Measurements from ENCODE around the gene USP3. TPM values are rescaled to one million over a fixed set of nuclear protein-coding genes. Genes with fewer than 3 reads are reported as not detected.

The USP3 gene
- total and polyA plus RNA-seq, 4 donors = 8.5 to 25.4 (median 14.8) TPM

GRCh38 chr15:63602595-63602994 is 98.2 kb downstream of the USP3 start (continued):
- TF ChIP-seq, protein P1, sequence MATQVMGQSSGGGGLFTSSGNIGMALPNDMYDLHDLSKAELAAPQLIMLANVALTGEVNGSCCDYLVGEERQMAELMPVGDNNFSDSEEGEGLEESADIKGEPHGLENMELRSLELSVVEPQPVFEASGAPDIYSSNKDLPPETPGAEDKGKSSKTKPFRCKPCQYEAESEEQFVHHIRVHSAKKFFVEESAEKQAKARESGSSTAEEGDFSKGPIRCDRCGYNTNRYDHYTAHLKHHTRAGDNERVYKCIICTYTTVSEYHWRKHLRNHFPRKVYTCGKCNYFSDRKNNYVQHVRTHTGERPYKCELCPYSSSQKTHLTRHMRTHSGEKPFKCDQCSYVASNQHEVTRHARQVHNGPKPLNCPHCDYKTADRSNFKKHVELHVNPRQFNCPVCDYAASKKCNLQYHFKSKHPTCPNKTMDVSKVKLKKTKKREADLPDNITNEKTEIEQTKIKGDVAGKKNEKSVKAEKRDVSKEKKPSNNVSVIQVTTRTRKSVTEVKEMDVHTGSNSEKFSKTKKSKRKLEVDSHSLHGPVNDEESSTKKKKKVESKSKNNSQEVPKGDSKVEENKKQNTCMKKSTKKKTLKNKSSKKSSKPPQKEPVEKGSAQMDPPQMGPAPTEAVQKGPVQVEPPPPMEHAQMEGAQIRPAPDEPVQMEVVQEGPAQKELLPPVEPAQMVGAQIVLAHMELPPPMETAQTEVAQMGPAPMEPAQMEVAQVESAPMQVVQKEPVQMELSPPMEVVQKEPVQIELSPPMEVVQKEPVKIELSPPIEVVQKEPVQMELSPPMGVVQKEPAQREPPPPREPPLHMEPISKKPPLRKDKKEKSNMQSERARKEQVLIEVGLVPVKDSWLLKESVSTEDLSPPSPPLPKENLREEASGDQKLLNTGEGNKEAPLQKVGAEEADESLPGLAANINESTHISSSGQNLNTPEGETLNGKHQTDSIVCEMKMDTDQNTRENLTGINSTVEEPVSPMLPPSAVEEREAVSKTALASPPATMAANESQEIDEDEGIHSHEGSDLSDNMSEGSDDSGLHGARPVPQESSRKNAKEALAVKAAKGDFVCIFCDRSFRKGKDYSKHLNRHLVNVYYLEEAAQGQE (IDR thresholded peaks at IDR 0.05) = no peak
- no peak for TF ChIP-seq RXRA (IDR thresholded peaks at IDR 0.05)
- no peak for TF ChIP-seq EGR1 (IDR thresholded peaks at IDR 0.05; ENCODE audit: low read depth in 2 of 2)
- no peak for TF ChIP-seq YY1 (IDR thresholded peaks at IDR 0.05)
- TF ChIP-seq MAX (IDR thresholded peaks at IDR 0.05) = no peak
- no peak for TF ChIP-seq TAF1 (conservative IDR thresholded peaks at IDR 0.05)
- TF ChIP-seq RAD21 (IDR thresholded peaks at IDR 0.05) = no peak
- TF ChIP-seq SP1 (IDR thresholded peaks at IDR 0.05) = no peak

GRCh38 chr15:63603516-63603915 is 99.1 kb downstream of the USP3 start:
- TF ChIP-seq SP1 (IDR thresholded peaks at IDR 0.05) (no peak), CTCF (IDR thresholded peaks at IDR 0.05; ENCODE audit: low read depth, low read length, missing input control) (no peak), YY1 (IDR thresholded peaks at IDR 0.05) (no peak), RXRA (IDR thresholded peaks at IDR 0.05) (no peak), MAX (IDR thresholded peaks at IDR 0.05) (no peak), TAF1 (conservative IDR thresholded peaks at IDR 0.05) (no peak), GABPA (IDR thresholded peaks at IDR 0.05 in 1 of 2, conservative IDR thresholded peaks at IDR 0.05 in 1 of 2) (no peak), RAD21 (IDR thresholded peaks at IDR 0.05) (no peak), HNF4A (conservative IDR thresholded peaks at IDR 0.05) (no peak), EGR1 (IDR thresholded peaks at IDR 0.05; ENCODE audit: low read depth in 2 of 2) (no peak), NR2F2 (IDR thresholded peaks at IDR 0.05) (no peak), JUND (IDR thresholded peaks at IDR 0.05) (no peak)
- TF ChIP-seq, protein P1 (IDR thresholded peaks at IDR 0.05) = no peak
- TF ChIP-seq, protein P2, sequence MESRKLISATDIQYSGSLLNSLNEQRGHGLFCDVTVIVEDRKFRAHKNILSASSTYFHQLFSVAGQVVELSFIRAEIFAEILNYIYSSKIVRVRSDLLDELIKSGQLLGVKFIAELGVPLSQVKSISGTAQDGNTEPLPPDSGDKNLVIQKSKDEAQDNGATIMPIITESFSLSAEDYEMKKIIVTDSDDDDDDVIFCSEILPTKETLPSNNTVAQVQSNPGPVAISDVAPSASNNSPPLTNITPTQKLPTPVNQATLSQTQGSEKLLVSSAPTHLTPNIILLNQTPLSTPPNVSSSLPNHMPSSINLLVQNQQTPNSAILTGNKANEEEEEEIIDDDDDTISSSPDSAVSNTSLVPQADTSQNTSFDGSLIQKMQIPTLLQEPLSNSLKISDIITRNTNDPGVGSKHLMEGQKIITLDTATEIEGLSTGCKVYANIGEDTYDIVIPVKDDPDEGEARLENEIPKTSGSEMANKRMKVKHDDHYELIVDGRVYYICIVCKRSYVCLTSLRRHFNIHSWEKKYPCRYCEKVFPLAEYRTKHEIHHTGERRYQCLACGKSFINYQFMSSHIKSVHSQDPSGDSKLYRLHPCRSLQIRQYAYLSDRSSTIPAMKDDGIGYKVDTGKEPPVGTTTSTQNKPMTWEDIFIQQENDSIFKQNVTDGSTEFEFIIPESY (IDR thresholded peaks at IDR 0.05) = no peak
- Histone ChIP-seq H3K4me3 (ENCODE audit: low read depth in 1 of 3, low read length in 3 of 3) (no peak overlapping the region), H3K9me3 (ENCODE audit: control insufficient read depth in 4 of 4, low read length in 3 of 4) (no peaks in the 10 kb centered on the region), H3K9ac (ENCODE audit: low read depth in 1 of 2, low read length in 2 of 2) (no peak overlapping the region), H3K27ac (ENCODE audit: low read depth in 1 of 2, low read length in 2 of 2) (no peak overlapping the region), H3K27me3 (ENCODE audit: control insufficient read depth in 4 of 4, insufficient read depth in 4 of 4, low read length in 3 of 4) (no peaks in the 10 kb centered on the region), H3K4me1 (ENCODE audit: control insufficient read depth in 4 of 4, insufficient read depth in 4 of 4, low read length in 3 of 4) (peaks cover 0 to 23% (median 17%) of the 10 kb centered on the region in 4 donors), H3K36me3 (ENCODE audit: control insufficient read depth in 4 of 4, insufficient read depth in 3 of 4, low read depth in 1 of 4, low read length in 3 of 4) (peaks cover 0 to 11% (median 7%) of the 10 kb centered on the region in 4 donors)
- DNase-seq (ENCODE audit: low spot score) = no peak
- 97% methylated on average over 4 of the region's 4 CpGs for WGBS

All from liver (tissue), 9 donors.